ENCODE data around the gene PCNX1.

The PCNX1 gene

DNA sequence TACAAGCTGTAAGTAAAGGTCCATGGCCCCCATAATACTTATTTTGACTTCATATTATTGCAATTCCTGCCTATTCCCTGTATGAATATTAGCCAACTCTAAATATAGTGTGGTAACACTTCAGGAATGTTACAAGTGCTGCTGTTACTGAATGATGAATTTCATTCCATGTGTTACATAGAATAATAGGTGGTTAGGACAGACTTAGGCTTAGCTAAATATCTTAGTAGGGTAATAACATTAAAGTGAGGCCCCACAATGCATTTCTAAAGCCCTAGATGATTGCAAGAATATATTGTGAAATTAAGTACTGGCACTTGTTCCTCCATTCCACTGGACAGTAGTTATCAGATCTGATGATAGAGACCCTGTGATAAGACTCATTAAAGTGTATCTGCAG is 182.7 kb downstream of the PCNX1 start:
- TF ChIP-seq TAF1 (IDR thresholded peaks at IDR 0.05; ENCODE audit: low read depth), result no peak
- TF ChIP-seq TEAD4 (IDR thresholded peaks at IDR 0.05), result no peak
- TF ChIP-seq CEBPB (IDR thresholded peaks at IDR 0.05), result no peak
- TF ChIP-seq, protein P1, sequence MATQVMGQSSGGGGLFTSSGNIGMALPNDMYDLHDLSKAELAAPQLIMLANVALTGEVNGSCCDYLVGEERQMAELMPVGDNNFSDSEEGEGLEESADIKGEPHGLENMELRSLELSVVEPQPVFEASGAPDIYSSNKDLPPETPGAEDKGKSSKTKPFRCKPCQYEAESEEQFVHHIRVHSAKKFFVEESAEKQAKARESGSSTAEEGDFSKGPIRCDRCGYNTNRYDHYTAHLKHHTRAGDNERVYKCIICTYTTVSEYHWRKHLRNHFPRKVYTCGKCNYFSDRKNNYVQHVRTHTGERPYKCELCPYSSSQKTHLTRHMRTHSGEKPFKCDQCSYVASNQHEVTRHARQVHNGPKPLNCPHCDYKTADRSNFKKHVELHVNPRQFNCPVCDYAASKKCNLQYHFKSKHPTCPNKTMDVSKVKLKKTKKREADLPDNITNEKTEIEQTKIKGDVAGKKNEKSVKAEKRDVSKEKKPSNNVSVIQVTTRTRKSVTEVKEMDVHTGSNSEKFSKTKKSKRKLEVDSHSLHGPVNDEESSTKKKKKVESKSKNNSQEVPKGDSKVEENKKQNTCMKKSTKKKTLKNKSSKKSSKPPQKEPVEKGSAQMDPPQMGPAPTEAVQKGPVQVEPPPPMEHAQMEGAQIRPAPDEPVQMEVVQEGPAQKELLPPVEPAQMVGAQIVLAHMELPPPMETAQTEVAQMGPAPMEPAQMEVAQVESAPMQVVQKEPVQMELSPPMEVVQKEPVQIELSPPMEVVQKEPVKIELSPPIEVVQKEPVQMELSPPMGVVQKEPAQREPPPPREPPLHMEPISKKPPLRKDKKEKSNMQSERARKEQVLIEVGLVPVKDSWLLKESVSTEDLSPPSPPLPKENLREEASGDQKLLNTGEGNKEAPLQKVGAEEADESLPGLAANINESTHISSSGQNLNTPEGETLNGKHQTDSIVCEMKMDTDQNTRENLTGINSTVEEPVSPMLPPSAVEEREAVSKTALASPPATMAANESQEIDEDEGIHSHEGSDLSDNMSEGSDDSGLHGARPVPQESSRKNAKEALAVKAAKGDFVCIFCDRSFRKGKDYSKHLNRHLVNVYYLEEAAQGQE (IDR thresholded peaks at IDR 0.05; ENCODE audit: low read depth), result no peak
- TF ChIP-seq, protein P2, sequence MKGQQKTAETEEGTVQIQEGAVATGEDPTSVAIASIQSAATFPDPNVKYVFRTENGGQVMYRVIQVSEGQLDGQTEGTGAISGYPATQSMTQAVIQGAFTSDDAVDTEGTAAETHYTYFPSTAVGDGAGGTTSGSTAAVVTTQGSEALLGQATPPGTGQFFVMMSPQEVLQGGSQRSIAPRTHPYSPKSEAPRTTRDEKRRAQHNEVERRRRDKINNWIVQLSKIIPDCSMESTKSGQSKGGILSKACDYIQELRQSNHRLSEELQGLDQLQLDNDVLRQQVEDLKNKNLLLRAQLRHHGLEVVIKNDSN (IDR thresholded peaks at IDR 0.05), result no peak
- no peak for TF ChIP-seq CREB1 (IDR thresholded peaks at IDR 0.05; ENCODE audit: low read depth)
- TF ChIP-seq ZBTB7A (IDR thresholded peaks at IDR 0.05; ENCODE audit: low read depth), result no peak
- TF ChIP-seq TCF12 (IDR thresholded peaks at IDR 0.05; ENCODE audit: low read depth), result no peak
- no peak for TF ChIP-seq YY1 (IDR thresholded peaks at IDR 0.05; ENCODE audit: low read depth)
- no peak for TF ChIP-seq RAD21 (IDR thresholded peaks at IDR 0.05; ENCODE audit: low read depth)
- no peak for TF ChIP-seq EGR1 (IDR thresholded peaks at IDR 0.05)
- TF ChIP-seq, protein P3, sequence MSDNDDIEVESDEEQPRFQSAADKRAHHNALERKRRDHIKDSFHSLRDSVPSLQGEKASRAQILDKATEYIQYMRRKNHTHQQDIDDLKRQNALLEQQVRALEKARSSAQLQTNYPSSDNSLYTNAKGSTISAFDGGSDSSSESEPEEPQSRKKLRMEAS (IDR thresholded peaks at IDR 0.05), result no peak
- TF ChIP-seq FOXM1 (IDR thresholded peaks at IDR 0.05; ENCODE audit: borderline replicate concordance, low read depth), result no peak
- TF ChIP-seq EP300 (IDR thresholded peaks at IDR 0.05; ENCODE audit: borderline replicate concordance), result no peak
- TF ChIP-seq NFIC (IDR thresholded peaks at IDR 0.05), result no peak

DNA sequence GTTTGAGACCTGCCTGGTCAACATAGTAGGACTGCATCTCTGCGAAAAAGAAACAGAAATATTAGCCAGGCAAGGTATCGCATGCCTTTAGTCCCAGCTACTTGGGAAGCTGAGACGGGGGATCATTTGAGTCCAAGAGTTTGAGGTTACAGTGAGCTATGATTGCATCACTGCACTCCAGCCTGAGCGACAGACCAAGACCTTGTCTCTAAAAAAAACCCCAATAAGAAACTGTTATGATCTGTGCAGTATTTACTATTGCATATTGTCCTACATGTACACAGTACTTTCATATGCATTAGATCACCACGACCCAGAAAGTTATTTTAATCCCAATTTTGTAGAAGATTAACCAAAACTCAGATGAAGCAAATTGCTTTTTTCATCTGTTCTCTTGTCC is 187.5 kb downstream of the PCNX1 start:
- TF ChIP-seq, protein P2 (IDR thresholded peaks at IDR 0.05), result no peak
- TF ChIP-seq TAF1 (IDR thresholded peaks at IDR 0.05; ENCODE audit: low read depth) (no peak), EGR1 (IDR thresholded peaks at IDR 0.05) (no peak), CREB1 (IDR thresholded peaks at IDR 0.05; ENCODE audit: low read depth) (no peak), NFIC (IDR thresholded peaks at IDR 0.05) (no peak), TCF12 (IDR thresholded peaks at IDR 0.05; ENCODE audit: low read depth) (no peak)

DNA sequence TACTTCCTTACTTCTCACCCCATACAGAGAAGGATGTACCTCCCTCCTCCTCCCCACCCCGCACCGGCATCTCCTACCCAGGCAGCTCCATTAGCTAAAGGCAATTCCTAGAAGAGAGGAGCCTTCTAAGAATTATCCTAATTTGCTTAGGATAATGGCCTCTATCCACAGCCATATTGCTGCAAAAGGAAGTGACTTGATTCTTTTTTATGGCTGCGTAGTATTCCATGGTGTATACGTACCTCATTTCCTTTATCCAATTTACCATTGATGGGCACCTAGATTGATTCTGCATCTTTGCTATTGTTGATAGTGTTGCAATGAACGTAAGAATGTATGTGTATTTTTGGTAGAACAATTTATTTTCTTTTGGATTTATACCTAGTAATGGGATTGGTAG is 189.7 kb downstream of the PCNX1 start:
- TF ChIP-seq TEAD4 (IDR thresholded peaks at IDR 0.05) (no peak), CREB1 (IDR thresholded peaks at IDR 0.05; ENCODE audit: low read depth) (no peak), RAD21 (IDR thresholded peaks at IDR 0.05; ENCODE audit: low read depth) (no peak), TAF1 (IDR thresholded peaks at IDR 0.05; ENCODE audit: low read depth) (no peak), YY1 (IDR thresholded peaks at IDR 0.05; ENCODE audit: low read depth) (no peak), FOXM1 (IDR thresholded peaks at IDR 0.05; ENCODE audit: borderline replicate concordance, low read depth) (no peak)
- TF ChIP-seq, protein P1 (IDR thresholded peaks at IDR 0.05; ENCODE audit: low read depth), result no peak

DNA sequence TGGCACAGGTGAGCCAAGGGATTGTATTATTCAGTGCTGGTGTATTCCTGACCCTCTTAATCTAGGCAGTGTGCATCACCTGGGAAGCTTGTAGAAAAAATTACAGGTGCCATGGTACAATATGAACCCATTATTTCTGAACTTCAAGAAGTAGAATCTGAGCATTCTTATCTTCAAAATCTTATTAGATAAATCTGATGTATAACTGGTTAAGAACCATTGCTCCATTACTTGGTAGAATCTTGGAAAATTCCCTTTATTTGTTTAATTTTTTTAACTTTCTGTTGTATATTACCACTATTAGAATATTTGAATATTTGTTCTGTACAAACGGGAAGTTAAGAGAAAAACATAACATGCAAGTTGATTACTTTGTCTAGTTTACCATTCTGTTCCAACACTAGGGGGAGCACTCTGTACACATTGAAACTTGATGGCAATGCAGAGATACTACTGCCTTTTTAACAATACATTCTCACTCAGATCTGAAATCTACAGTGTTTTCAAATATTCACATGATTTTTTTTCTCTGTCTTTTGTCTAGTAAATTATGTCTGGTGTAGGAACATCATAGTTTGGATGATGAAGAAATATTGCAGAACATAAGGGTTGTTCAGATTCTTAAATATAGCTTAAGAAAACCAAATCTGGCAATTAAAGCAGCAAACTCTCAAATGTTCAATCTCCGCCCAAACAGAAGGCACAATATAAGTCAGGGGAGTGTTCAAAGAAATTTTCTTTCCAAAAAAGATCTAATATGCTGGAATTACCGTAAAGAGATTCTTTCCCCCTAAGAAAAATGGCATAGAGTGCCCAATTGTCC is 196.6 kb downstream of the PCNX1 start:
- TF ChIP-seq YY1 (IDR thresholded peaks at IDR 0.05; ENCODE audit: low read depth) (no peak), TAF1 (IDR thresholded peaks at IDR 0.05; ENCODE audit: low read depth) (no peak), FOXM1 (IDR thresholded peaks at IDR 0.05; ENCODE audit: borderline replicate concordance, low read depth) (no peak), RAD21 (IDR thresholded peaks at IDR 0.05; ENCODE audit: low read depth) (peak; percentile 62)
- TF ChIP-seq, protein P1 (IDR thresholded peaks at IDR 0.05; ENCODE audit: low read depth), result no peak

DNA sequence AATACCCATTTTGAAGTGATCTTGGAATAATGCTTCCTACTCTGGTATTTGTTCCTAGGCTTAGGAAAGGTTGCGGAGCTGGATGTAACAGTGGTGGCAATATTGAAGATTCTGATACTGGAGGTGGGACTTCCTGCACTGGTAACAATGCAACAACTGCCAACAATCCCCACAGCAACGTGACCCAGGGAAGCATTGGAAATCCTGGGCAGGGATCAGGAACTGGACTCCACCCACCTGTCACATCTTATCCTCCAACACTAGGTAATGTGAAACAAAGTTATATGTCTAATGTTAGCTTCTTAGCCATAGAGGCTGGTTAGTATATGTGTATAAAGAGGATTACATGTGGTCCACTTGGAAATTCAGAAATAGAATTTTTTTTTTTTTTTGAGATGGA is 197.9 kb downstream of the PCNX1 start:
- no peak for TF ChIP-seq CREB1 (IDR thresholded peaks at IDR 0.05; ENCODE audit: low read depth)
- TF ChIP-seq TEAD4 (IDR thresholded peaks at IDR 0.05), result no peak
- TF ChIP-seq, protein P1 (IDR thresholded peaks at IDR 0.05; ENCODE audit: low read depth), result no peak
- TF ChIP-seq, protein P3 (IDR thresholded peaks at IDR 0.05), result no peak
- TF ChIP-seq EGR1 (IDR thresholded peaks at IDR 0.05), result no peak
- TF ChIP-seq RAD21 (IDR thresholded peaks at IDR 0.05; ENCODE audit: low read depth), result no peak
- TF ChIP-seq, protein P2 (IDR thresholded peaks at IDR 0.05), result no peak

All from Ishikawa (cell line).